Measurements from ENCODE around the gene LRRFIP1.

The LRRFIP1 gene

GRCh38 chr2:237798236-237799059 lies 171.1 kb downstream of the LRRFIP1 start, which contains the start of gene RBM44:
Gene RBM44 (plus strand): TSS chr2:237798779. CDS start chr2:237813610, 14,831 bp downstream.
- no peak for DNase-seq

GRCh38 chr2:237799060-237799428 lies 171.7 kb downstream of the LRRFIP1 start:
- no peak for DNase-seq

- DNase-seq, result no peak
These were observed 174.1 kb downstream of the LRRFIP1 start for GRCh38 chr2:237801466-237801865.

GRCh38 chr2:237806334-237806733 lies 178.9 kb downstream of the LRRFIP1 start:
- DNase-seq, result no peak

- DNase-seq, result no peak
These were observed 188.2 kb downstream of the LRRFIP1 start for GRCh38 chr2:237815637-237816036.

- DNase-seq, result no peak
These were observed 189.1 kb downstream of the LRRFIP1 start for GRCh38 chr2:237816531-237816930.

- DNase-seq, result peak; percentile 14
These were observed 190.7 kb downstream of the LRRFIP1 start for GRCh38 chr2:237818066-237818473.

- DNase-seq, result no peak
These were observed 191.8 kb downstream of the LRRFIP1 start for GRCh38 chr2:237819231-237819630.

- DNase-seq, result no peak
These were observed 193.0 kb downstream of the LRRFIP1 start for GRCh38 chr2:237820421-237820820.

GRCh38 chr2:237823544-237823943 lies 196.2 kb downstream of the LRRFIP1 start:
- DNase-seq, result no peak

GRCh38 chr2:237824085-237824484 lies 196.7 kb downstream of the LRRFIP1 start:
- DNase-seq, result no peak

GRCh38 chr2:237827421-237827987 lies 200.1 kb downstream of the LRRFIP1 start:
- DNase-seq, result no peak

Data from hematopoietic multipotent progenitor cell treated with erythropoietin and hydrocortisone succinate and interleukin-3 and kit ligand, for 8 days (in vitro differentiated cells).